NT2/D1 (cell line): Measurements from ENCODE around the gene PATL1.

Source experiments
- YY1 ChIP-seq: IDR thresholded peaks from 2 replicates; pipeline ENCODE4 v1.6.1; 2011; ENCODE audit not compliant: insufficient read length, insufficient read depth
- ZNF274 ChIP-seq: IDR thresholded peaks from 2 replicates; pipeline ENCODE4 v1.6.1; 2011; ENCODE audit warnings: mild to moderate bottlenecking, low read depth, low read length

GRCh38 chr11:59598961-59599360 is 69.9 kb downstream of the PATL1 start:
- TF ChIP-seq YY1 (no peak), ZNF274 (no peak)
